Stimulated activated naive CD8-positive, alpha-beta T cell treated with anti-CD3 and anti-CD28 coated beads, Interleukin-15, Interleukin-2, amounts not matched to agents 100 U/mL and 50 U/mL, for 24 hours (primary cell): ENCODE measurements around the gene E4F1.

Experiments
- ATAC-seq: fragments of 150-1000 bp; cut with Tn5 transposase; one replicate; pipeline ENCODE4 v1.10.0; 2021
- DNase-seq: peaks from one replicate; pipeline ENCODE4 v3.0.0; 2021

The E4F1 gene

GRCh38 chr16:2223221-2223941 is at the start of gene E4F1:
TSS of gene E4F1 (plus strand) at chr16:2223591. CDS start at chr16:2223614, 23 bp downstream.
- peak; percentile 100 for DNase-seq
- ATAC-seq: peak; percentile 99

- no peak for DNase-seq
- ATAC-seq: no peak
Observed at GRCh38 chr16:2173916-2174315, 49.5 kb upstream of the E4F1 start.

- ATAC-seq: no peak
- DNase-seq: no peak
Observed at GRCh38 chr16:2174396-2175131, 48.8 kb upstream of the E4F1 start.

DNA sequence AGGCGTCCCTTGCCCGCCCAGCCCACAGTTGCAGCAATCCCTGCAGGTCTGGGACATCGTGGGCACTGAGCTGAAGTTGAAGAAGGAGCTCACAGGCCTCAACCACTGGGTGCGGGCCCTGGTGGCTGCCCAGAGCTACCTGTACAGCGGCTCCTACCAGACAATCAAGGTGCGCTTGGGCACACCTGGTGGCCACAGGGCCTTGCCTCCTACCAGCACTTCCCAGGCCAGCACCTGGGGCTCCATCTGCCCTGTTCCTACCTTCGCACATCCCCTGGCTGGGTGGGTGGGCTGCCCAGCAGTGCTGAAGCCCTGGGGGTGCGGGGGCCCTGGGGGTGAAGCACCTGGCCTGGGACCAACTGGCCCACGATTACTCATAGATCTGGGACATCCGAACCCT is 47.9 kb upstream of the E4F1 start:
- DNase-seq (no peak), ATAC-seq (no peak)

- DNase-seq (no peak), ATAC-seq (no peak)
Observed at GRCh38 chr16:2176047-2176446, 47.3 kb upstream of the E4F1 start.

DNA sequence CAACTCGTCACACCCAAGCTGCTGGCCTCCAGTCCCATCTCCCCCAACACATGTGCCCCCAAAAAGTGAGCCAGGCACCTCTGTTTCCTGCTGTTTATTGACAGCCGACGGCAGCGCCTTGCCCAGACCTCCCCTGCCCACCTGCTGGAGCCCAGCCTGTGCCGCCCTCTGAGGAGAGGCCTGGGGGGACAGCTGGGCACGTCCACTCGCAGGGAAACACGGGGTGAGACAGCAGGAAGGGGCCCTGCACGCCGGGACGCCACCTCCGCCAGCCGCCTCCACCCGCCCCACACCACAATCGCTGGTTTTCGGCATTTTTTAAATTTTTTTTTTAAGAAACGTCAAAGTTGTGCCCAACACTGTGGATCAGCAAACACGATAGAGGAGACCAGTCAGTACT is 46.3 kb upstream of the E4F1 start:
- ATAC-seq (no peak), DNase-seq (no peak)

DNA sequence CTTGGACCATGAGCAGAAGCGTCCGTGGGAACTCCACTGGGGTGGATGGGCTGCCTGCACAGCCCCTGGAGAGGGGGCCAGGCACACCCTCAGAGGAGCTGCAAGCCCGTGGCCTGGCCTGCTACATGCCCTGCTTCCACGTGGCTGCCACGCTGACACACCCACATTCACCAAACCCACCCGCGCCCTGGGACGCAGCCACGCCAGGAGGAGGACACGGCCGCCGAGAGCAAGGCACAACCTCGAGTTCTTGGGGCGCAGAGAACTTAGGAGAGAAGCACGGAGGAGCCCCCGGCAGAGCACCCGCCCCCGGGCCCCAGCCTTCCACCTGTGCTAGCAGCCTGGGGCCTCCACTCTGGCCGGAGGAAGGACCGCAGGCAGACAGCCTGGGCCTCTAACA is 45.8 kb upstream of the E4F1 start:
- ATAC-seq (no peak), DNase-seq (no peak)

DNA sequence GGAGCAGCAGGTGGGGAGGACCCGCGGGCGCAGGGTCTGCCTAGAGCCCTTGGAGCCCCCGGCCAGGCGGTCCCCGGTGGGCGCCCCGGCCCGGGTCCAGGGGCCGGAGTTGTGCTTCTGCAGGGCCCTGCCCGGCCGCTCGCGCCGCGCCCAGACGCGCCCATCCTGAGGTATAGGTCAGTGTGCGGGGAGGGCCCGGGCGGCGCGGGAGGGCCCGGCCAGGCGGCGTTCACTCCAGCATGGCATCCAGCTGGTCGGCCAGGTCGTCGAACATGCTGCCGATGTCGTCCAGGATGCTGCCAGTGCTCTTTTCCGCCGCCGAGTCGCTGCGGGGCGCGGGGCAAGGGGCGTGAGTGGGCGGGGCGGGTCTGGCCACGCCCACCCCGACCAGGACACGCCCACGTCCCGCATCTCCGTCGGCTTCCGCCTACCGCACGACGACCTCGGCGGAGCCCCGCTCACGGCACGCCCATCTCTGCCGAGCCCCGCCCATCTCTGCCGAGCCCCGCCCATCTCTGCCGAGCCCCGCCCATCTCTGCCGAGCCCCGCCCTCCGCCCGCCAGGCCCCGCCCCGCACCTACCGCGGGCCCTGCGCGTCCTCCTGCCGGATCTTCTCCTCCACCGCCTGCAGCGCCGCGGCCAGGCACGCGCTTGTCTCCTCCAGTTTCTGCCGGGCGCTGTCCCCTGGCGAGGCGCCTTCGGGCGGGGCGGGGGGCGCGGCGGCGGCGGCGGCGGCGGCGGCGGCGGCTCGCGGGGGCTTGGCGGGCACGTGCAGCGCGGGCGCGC is 44.9 kb upstream of the E4F1 start:
- peak; percentile 39 for DNase-seq
- ATAC-seq: peak; percentile 17

DNA sequence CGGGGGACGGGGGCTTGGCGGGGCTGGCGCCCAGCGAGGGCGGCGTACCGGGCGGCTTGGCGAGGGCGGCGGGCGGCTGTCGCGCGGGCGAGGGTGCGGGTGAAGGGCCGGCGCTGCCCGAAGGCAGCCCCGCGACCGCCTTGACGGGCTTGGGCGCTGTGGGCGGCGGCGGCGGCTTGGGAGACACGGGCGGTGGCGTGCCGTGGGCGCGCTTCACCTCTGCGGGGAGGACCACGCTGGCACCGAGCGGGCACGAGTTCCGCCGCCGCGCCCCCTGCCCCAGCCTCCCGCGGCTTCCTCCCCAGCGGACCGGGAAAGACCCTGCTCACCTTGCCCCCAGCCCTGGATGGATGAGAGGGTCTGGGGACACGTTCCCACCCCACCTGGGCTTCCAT is 44.3 kb upstream of the E4F1 start:
- ATAC-seq: no peak
- DNase-seq: no peak

DNA sequence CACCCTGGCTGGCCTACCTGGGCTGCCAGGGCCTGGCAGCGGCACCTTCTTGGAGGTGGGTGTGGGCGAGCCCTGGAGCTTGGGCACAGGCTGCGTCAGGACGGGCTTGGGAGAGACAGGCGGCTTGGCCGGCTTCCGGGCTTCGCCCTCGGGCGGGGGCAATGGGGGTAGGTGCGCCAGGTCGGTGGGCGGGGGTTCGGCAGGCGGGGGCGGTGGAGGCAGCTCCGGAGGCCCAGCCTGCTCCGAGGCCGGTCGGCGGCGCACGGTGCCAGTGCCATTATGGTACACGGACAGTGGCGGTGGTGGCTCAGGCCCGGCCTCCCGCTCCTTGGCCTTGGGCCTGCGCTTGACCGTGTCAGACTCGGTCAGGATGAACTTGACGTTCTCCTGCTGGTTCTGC is 43.8 kb upstream of the E4F1 start:
- ATAC-seq: no peak
- DNase-seq: no peak

- ATAC-seq (no peak), DNase-seq (no peak)
Observed at GRCh38 chr16:2180461-2180860, 42.9 kb upstream of the E4F1 start.

DNA sequence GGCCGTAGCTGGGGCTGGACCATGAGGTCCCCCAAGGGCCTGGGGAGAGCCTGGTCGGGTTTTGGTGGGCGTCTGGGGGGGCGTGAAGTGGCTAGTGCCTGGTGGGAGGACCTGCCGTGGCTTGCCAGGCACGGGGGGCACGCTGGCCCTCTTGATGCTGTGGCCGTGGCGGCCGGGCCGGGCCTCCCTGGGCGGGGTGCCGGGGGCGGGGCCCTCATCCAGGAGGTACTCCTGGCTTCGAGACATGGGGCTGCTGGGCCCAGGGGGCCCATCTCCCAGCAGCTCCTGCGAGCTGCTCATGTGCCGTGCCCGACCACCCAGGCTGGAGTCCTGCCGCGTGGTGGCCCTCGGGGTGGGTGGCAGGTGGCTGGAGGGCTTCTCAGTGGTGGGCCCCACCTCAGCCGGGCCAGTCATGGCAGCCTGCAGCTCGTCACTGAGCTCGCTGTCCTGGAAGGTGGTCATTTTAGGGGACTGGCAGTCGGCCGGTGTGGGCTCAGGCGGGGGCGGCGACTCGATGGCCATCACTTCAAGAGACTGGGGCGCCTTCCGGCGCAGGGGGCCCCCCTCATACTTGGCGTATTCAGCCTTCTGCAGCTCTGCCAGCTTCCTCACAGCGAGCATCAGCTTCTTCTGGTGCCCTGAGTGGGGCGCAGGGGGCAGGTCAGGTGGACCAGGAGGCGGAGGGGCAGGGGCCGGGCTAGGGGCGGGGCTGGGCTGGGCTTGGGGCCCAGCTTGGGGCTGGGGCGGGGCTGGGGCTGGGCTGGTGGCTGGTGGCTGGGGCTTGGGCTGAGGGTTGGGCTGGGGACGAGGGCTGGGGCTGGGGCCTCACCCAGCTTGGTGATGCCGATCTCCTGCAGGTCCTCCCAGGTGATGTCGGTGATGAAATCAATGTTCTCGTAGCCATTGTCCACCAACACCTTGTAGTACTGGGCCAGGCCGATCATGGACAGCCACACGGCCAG is 42.1 kb upstream of the E4F1 start:
- DNase-seq: no peak
- no peak for ATAC-seq

GRCh38 chr16:2181952-2182351 is 41.4 kb upstream of the E4F1 start:
- DNase-seq: no peak
- no peak for ATAC-seq

- ATAC-seq (no peak), DNase-seq (no peak)
Observed at GRCh38 chr16:2183671-2184070, 39.7 kb upstream of the E4F1 start.

- ATAC-seq: no peak
- DNase-seq: no peak
Observed at GRCh38 chr16:2184346-2184745, 39.0 kb upstream of the E4F1 start.

DNA sequence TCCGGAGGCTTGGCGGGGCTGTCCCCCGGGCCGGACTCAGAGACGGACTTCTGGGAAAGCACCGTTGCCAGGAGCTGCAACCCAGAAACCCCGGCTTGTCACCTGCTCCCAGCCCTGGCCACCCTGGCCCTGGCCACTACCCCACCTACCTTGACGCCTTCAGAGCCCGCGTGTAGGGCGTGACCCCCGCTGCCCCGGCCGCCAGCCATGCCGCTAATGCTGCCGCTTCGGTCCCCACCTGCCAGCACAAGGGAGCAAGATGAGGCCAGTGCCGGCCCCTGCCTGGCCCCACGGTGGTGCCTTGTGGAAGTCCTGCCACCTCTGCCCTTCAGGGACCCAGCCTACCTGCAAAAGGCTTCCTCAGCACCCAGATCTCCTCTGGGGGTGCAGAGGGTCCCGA is 38.4 kb upstream of the E4F1 start:
- ATAC-seq (no peak), DNase-seq (no peak)

- no peak for DNase-seq
- no peak for ATAC-seq
Observed at GRCh38 chr16:2186064-2186463, 37.3 kb upstream of the E4F1 start.

- ATAC-seq (no peak), DNase-seq (no peak)
Observed at GRCh38 chr16:2186505-2186904, 36.9 kb upstream of the E4F1 start.

- ATAC-seq: no peak
- DNase-seq: no peak
Observed at GRCh38 chr16:2187212-2187611, 36.2 kb upstream of the E4F1 start.

DNA sequence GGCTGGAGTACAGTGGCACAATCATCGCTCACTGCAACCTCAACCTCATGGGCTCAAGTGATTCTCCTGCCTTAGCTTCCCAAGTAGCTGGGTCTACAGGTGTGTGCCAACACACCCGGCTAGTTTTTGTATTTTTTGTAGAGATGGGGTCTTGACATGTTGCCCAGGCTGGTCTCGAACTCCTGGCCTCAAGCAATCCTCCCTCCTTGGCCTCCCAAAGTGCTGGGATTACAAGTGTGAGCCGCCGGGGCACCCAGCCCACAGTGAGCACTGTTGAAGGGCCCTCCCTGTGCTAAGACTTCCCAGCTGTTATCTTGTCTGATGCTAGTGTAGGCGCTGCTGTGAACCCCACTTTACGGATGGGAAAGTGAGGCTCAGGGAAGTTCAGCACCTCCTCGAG is 35.0 kb upstream of the E4F1 start:
- DNase-seq (no peak), ATAC-seq (no peak)

- DNase-seq (no peak), ATAC-seq (no peak)
Observed at GRCh38 chr16:2189252-2189893, 34.0 kb upstream of the E4F1 start.
